K562 (cell line): ENCODE data around the gene TPBGL. TPM values are rescaled to one million over a fixed set of nuclear protein-coding genes. Genes with fewer than 3 reads are reported as not detected.
A peak's percentile ranks its signal among the peaks of the same experiment; 100 is the strongest.

ENCODE experiments used
- ATAC-seq: fragments of 200-7000 bp; cut with Tn5 transposase; 3 replicates; pipeline ENCODE4 v1.9.1; 2020; ENCODE audit warnings: moderate library complexity
- BruUV-seq: library from RNA; stranded (reverse); fragments of 400-500 nt; replicated peaks from 2 replicates; lab custom pipeline; 2021; lab: Mats Ljungman, UMichigan
- CTCF ChIA-PET: fragments of 300-600 bp; formaldehyde crosslinking; extraction: SDS; loops from one replicate; lab custom pipeline; 2021; ENCODE audit warnings: low intra/inter-chr PET ratio; lab: Yijun Ruan, JAX
- POLR2A ChIA-PET: fragments of 300-600, 350-650 bp; sonication (Branson Sonifier 250); formaldehyde crosslinking; extraction: SDS; loops from one replicate; lab custom pipeline; 2021; ENCODE audit warnings: antibody characterized with exemption, inconsistent platforms; lab: Yijun Ruan, JAX
- DNase-seq, 4 experiments: peaks; one replicate each; pipeline versions ENCODE4 v3.0.0 to v3.0.0-alpha.2; 2011 to 2018; ENCODE audit warnings: low spot score in 3 of 4, mixed read lengths in 3 of 4; ENCODE audit errors: extremely low read depth in 1 of 4
- FAIRE-seq: peaks from 2 replicates; lab custom pipeline; 2011; peaks lifted over from hg19 to GRCh38; lab: Jason Lieb, UNC
- H2AFZ ChIP-seq: 2 replicates; pipeline ENCODE4 v1.6.0; 2011; ENCODE audit warnings: low read depth, low read length, control low read depth, inconsistent platforms
- H3K27ac ChIP-seq: fragments of 200-600 bp; 3 replicates; pipeline ENCODE4 v1.8.0; 2011; ENCODE audit warnings: low read depth, mild to moderate bottlenecking, control low read depth, inconsistent platforms, low read length, moderate library complexity, mixed read lengths; ENCODE audit errors: extremely low read depth
- H3K27me3 ChIP-seq, 2 experiments: fragments of 300-600 bp in 1 of 2; 2 replicates in 1 of 2; 3 replicates in 1 of 2; pipeline versions ENCODE4 v1.6.0 to v1.8.0; 2011; ENCODE audit warnings: inconsistent platforms in 2 of 2, low read length in 2 of 2, mild to moderate bottlenecking in 1 of 2, mixed read lengths in 1 of 2, moderate library complexity in 1 of 2; ENCODE audit not compliant: control insufficient read depth in 2 of 2, insufficient read depth in 2 of 2
- H3K36me3 ChIP-seq: fragments of 300-600 bp; 3 replicates; pipeline ENCODE4 v1.8.0; 2011; ENCODE audit warnings: mild to moderate bottlenecking, low read length, inconsistent platforms; ENCODE audit not compliant: control insufficient read depth, insufficient read depth
- H3K4me1 ChIP-seq, 2 experiments: fragments of 200-600 bp in 1 of 2; replicated peaks in 1 of 2; 2 replicates in 1 of 2; 3 replicates in 1 of 2; pipeline versions ENCODE4 v1.5.1 to v1.8.0; 2011; ENCODE audit warnings: inconsistent platforms in 2 of 2, low read length in 2 of 2, mild to moderate bottlenecking in 1 of 2, mixed read lengths in 1 of 2, moderate library complexity in 1 of 2; ENCODE audit not compliant: control insufficient read depth in 2 of 2, insufficient read depth in 2 of 2
- H3K4me2 ChIP-seq: 2 replicates; pipeline ENCODE4 v1.6.1; 2011; ENCODE audit warnings: low read length, control low read depth, inconsistent platforms, mixed read lengths; ENCODE audit not compliant: insufficient read depth
- H3K4me3 ChIP-seq: fragments of 200-600 bp; sonication (generic), shearing (Covaris generic); 2 replicates; pipeline ENCODE4 v1.5.1; 2016; ENCODE audit warnings: control low read depth, inconsistent platforms
- H3K79me2 ChIP-seq: fragments of 200-600 bp; 3 replicates; pipeline ENCODE4 v1.8.0; 2011; ENCODE audit warnings: low read length, inconsistent platforms; ENCODE audit not compliant: control insufficient read depth, insufficient read depth
- H3K9ac ChIP-seq, 2 experiments: 2 replicates each; pipeline versions ENCODE4 v1.6.0 to v1.6.1; 2011; ENCODE audit warnings: low read depth in 2 of 2, low read length in 2 of 2, control low read depth in 1 of 2, inconsistent platforms in 1 of 2, mild to moderate bottlenecking in 1 of 2, mixed read lengths in 1 of 2; ENCODE audit not compliant: insufficient read depth in 1 of 2
- H3K9me1 ChIP-seq: one replicate; pipeline ENCODE4 v1.6.0; 2011; ENCODE audit warnings: inconsistent platforms, mild to moderate bottlenecking, low read length, moderate library complexity; ENCODE audit not compliant: control insufficient read depth, insufficient read depth
- H3K9me3 ChIP-seq: replicated peaks from 2 replicates; pipeline ENCODE4 v1.5.1; 2011; ENCODE audit warnings: low read depth, low read length, inconsistent platforms; ENCODE audit not compliant: control insufficient read depth, insufficient read depth
- H4K20me1 ChIP-seq: replicated peaks from 2 replicates; pipeline ENCODE4 v1.6.1; 2011; ENCODE audit warnings: low read length, inconsistent platforms, mixed read lengths; ENCODE audit not compliant: control insufficient read depth, insufficient read depth
- BRCA1 ChIP-seq, 2 experiments: fragments of 450-650 bp in 1 of 2; sonication (generic) in 1 of 2; formaldehyde crosslinking in 1 of 2; IDR thresholded peaks; 2 replicates each; pipeline versions ENCODE4 v1.5.0 to v1.6.1; 2017 to 2020; ENCODE audit warnings: mild to moderate bottlenecking in 1 of 2, missing genetic modification reagents in 1 of 2
- FOXJ3 ChIP-seq: sonication (generic); formaldehyde crosslinking; IDR thresholded peaks from 2 replicates; pipeline ENCODE4 v1.4.0; 2020; ENCODE audit warnings: mild to moderate bottlenecking, missing genetic modification reagents
- ID3 ChIP-seq, 2 experiments: fragments of 250-450 bp in 1 of 2; fragments of 450-650 bp in 1 of 2; sonication (Bioruptor Pico) in 1 of 2; IDR thresholded peaks; 2 replicates each; pipeline versions ENCODE4 v1.6.1 to v1.8.0; 2016 to 2021; ENCODE audit warnings: mild to moderate bottlenecking in 2 of 2, moderate library complexity in 2 of 2, missing compliant biosample characterization in 1 of 2, missing genetic modification characterization in 1 of 2
- KLF6 ChIP-seq: fragments of 250-450 bp; sonication (Bioruptor Pico); IDR thresholded peaks from 2 replicates; pipeline ENCODE4 v1.4.0; 2020; ENCODE audit warnings: mild to moderate bottlenecking, moderate library complexity, borderline replicate concordance
- MXD1 ChIP-seq: fragments of 250-450 bp; sonication (Bioruptor Pico); IDR thresholded peaks from 2 replicates; pipeline ENCODE4 v1.8.0; 2021; ENCODE audit warnings: borderline replicate concordance, mild to moderate bottlenecking, moderate library complexity; ENCODE audit not compliant: poor library complexity, severe bottlenecking
- MYNN ChIP-seq, 2 experiments: sonication (generic); formaldehyde crosslinking in 1 of 2; IDR thresholded peaks; 2 replicates each; pipeline versions ENCODE4 v1.5.0 to v1.6.1; 2016 to 2020; ENCODE audit warnings: antibody characterized with exemption in 1 of 2, missing genetic modification reagents in 1 of 2
- NR4A1 ChIP-seq, 2 experiments: fragments of 250-450 bp in 1 of 2; fragments of 450-650 bp in 1 of 2; sonication (Bioruptor Pico) in 1 of 2; IDR thresholded peaks; 2 replicates each; pipeline versions ENCODE4 v1.4.0 to v1.6.1; 2016 to 2020; ENCODE audit warnings: mild to moderate bottlenecking in 2 of 2, missing compliant biosample characterization in 1 of 2, missing genetic modification characterization in 1 of 2, moderate library complexity in 1 of 2
- SMAD3 ChIP-seq: fragments of 450-650 bp; formaldehyde crosslinking; conservative IDR thresholded peaks from 2 replicates; pipeline ENCODE4 v1.4.0; 2020; ENCODE audit warnings: mild to moderate bottlenecking
- TAF9B ChIP-seq: fragments of 450-650 bp; IDR thresholded peaks from 2 replicates; pipeline ENCODE4 v1.6.1; 2018; ENCODE audit warnings: mild to moderate bottlenecking; ENCODE audit not compliant: partially characterized antibody
- XRCC4 ChIP-seq: IDR thresholded peaks from one replicate; pipeline ENCODE4 v1.6.1; 2011; ENCODE audit not compliant: insufficient read depth, insufficient read length; ENCODE audit errors: extremely low read depth
- ZC3H11A ChIP-seq: IDR thresholded peaks from 2 replicates; pipeline ENCODE4 v1.6.1; 2012; ENCODE audit warnings: low read depth, low read length, improper control_type of control experiment
- ZC3H4 ChIP-seq: sonication (generic); formaldehyde crosslinking; IDR thresholded peaks from 2 replicates; pipeline ENCODE4 v1.9.0; 2021; ENCODE audit warnings: missing genetic modification reagents, borderline replicate concordance
- ZFP91 ChIP-seq: sonication (generic); formaldehyde crosslinking; IDR thresholded peaks from 2 replicates; pipeline ENCODE4 v1.8.0; 2022; ENCODE audit warnings: mild to moderate bottlenecking, missing genetic modification reagents
- ZSCAN29 ChIP-seq: fragments of 450-650 bp; IDR thresholded peaks from 2 replicates; pipeline ENCODE4 v1.6.1; 2017
- WGBS: fragments of 100-300 bp; shearing (Covaris generic); methylation state at CpG from one replicate; pipeline ENCODE4 v1.1.6; 2016; ENCODE audit warnings: low coverage, mixed read lengths; ENCODE audit not compliant: insufficient coverage; ENCODE audit errors: missing lambda C conversion rate; 5-methylcytosine and 5-hydroxymethylcytosine counted together
- in situ Hi-C: fragments of 300-500 bp; cut with MboI; formaldehyde crosslinking; loops from 4 replicates; pipeline ENCODE4 v1.15.0; 2018; ENCODE audit warnings: inconsistent platforms, mixed read lengths
- intact Hi-C: fragments of 100-400 bp; cut with micrococcal nuclease; formaldehyde crosslinking; loops from 2 replicates; pipeline ENCODE4 v1.14.2; 2022
- polyA plus RNA-seq, 8 experiments: library from polyadenylated mRNA; depleted of rRNA in 4 of 8; stranded (reverse) in 5 of 8; unstranded in 3 of 8; fragments of >200 nt; fragmentation: Nextera tagmentation in 2 of 8; fragmentation: Illumina TruSeq in 1 of 8; extraction: Ambion mirVana in 2 of 8; extraction: Trizol in 1 of 8; gene quantifications; 2 replicates each; pipeline versions ENCODE4 v1.2.1 to v1.2.3, GENCODE V29; 2011 to 2014; ENCODE audit warnings: inconsistent platforms in 1 of 8, missing spikeins in 1 of 8
- total RNA-seq, 7 experiments: library from RNA; depleted of rRNA in 6 of 7; stranded (reverse); fragments of >200 nt in 6 of 7; fragmentation: Illumina TruSeq in 2 of 7; extraction: Trizol in 2 of 7; gene quantifications; 2 replicates each; pipeline versions ENCODE4 v1.2.1 to v1.2.3, GENCODE V29; 2011 to 2021; ENCODE audit warnings: low replicate concordance in 1 of 7
- TF ChIP-seq, protein P1 (sequence below): fragments of 450-650 bp; IDR thresholded peaks from 2 replicates; pipeline ENCODE4 v1.7.0; 2016; ENCODE audit warnings: borderline replicate concordance

Gene TPBGL
- total and polyA plus RNA-seq, 9 of the 15 experiments (the other 6 are each of a cell fraction or from before 2014, with no cell fraction given) = 0.04 to 0.11 (median 0.06) TPM; not detected in 6

GRCh38 chr11:75223954-75224643, 16.5 kb upstream of the TPBGL start (continued):
- TF ChIP-seq TAF9B = no peak
- no peak for TF ChIP-seq MXD1 (CRISPR knock-in tag)
- TF ChIP-seq ZSCAN29 = no peak
- no peak for TF ChIP-seq BRCA1 (IDR thresholded peaks at IDR 0.05)
- 0 out of 2 replicates have a peak, but pooled peaks have one; percentile 37 for TF ChIP-seq BRCA1 (CRISPR knock-in tag; IDR thresholded peaks at IDR 0.05)
- no peak for TF ChIP-seq ZFP91 (CRISPR knock-in tag)
- no peak for TF ChIP-seq MYNN (IDR thresholded peaks at IDR 0.05)
- no peak for TF ChIP-seq MYNN (CRISPR knock-in tag; IDR thresholded peaks at IDR 0.05)

- ChIA-PET POLR2A (interaction anchor here (1.5 kb wide), 1 partner anchor 11 kb away, joined by 4 read pairs; no protein-coding TSS in a partner anchor), CTCF (no interaction called here)
- DNase-seq (no peak), FAIRE-seq (no peak), ATAC-seq (no peak)
- H3K4me3 ChIP-seq = no peak overlapping the region
- no peaks in the 10 kb centered on the region for H3K79me2 ChIP-seq
- in situ Hi-C loops = no loop called here
- H3K27me3 ChIP-seq = peaks cover 19 to 56% of the 10 kb centered on the region in 2 experiments
- no peak overlapping the region for H3K4me2 ChIP-seq
- no peaks in the 10 kb centered on the region for H3K9me1 ChIP-seq
- peaks cover 5% of the 10 kb centered on the region; the same call in 1 of the 2 replicates for H4K20me1 ChIP-seq
- no peak overlapping the region for H3K27ac ChIP-seq
- no peaks in the 10 kb centered on the region for H3K9me3 ChIP-seq
- intact Hi-C loops = no loop called here
- WGBS = 0% methylated on average over 4 of the region's 4 CpGs
- H3K4me1 ChIP-seq = no peaks in the 10 kb centered on the region
- H3K9ac ChIP-seq = no peak overlapping the region; a peak in 1 of 4 replicates
- no peaks in the 10 kb centered on the region for H3K36me3 ChIP-seq
- BruUV-seq = no TSS peak
- H2AFZ ChIP-seq = no peak overlapping the region
- TF ChIP-seq NR4A1 (CRISPR knock-in tag; IDR thresholded peaks at IDR 0.05) (no peak), NR4A1 (tag; IDR thresholded peaks at IDR 0.05) (no peak), XRCC4 (no peak), FOXJ3 (CRISPR knock-in tag) (no peak), ZC3H4 (no peak), ID3 (CRISPR knock-in tag; IDR thresholded peaks at IDR 0.05) (no peak), ID3 (tag; IDR thresholded peaks at IDR 0.05) (no peak), SMAD3 (no peak), KLF6 (CRISPR knock-in tag) (no peak), ZC3H11A (no peak)
- TF ChIP-seq, protein P1, sequence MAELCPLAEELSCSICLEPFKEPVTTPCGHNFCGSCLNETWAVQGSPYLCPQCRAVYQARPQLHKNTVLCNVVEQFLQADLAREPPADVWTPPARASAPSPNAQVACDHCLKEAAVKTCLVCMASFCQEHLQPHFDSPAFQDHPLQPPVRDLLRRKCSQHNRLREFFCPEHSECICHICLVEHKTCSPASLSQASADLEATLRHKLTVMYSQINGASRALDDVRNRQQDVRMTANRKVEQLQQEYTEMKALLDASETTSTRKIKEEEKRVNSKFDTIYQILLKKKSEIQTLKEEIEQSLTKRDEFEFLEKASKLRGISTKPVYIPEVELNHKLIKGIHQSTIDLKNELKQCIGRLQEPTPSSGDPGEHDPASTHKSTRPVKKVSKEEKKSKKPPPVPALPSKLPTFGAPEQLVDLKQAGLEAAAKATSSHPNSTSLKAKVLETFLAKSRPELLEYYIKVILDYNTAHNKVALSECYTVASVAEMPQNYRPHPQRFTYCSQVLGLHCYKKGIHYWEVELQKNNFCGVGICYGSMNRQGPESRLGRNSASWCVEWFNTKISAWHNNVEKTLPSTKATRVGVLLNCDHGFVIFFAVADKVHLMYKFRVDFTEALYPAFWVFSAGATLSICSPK = no peak
Observed at GRCh38 chr11:75225794-75226193, 14.8 kb upstream of the TPBGL start.
